Progenitor cell of endocrine pancreas (in vitro differentiated cells): Measurements from ENCODE around the gene CA10. TPM values are rescaled to one million over a fixed set of nuclear protein-coding genes. Genes with fewer than 3 reads are reported as not detected.

Experiments
- DNase-seq: peaks from one replicate; pipeline ENCODE4 v3.0.0; 2021; ENCODE audit warnings: low spot score; ENCODE audit not compliant: unreplicated experiment
- H3K27ac Mint-ChIP-seq: 2 replicates; pipeline ENCODE4 v1.8.0; 2021; ENCODE audit warnings: mild to moderate bottlenecking, moderate library complexity, mixed read lengths
- H3K27me3 Mint-ChIP-seq: 2 replicates; pipeline ENCODE4 v1.8.0; 2021; ENCODE audit warnings: mixed read lengths
- H3K36me3 Mint-ChIP-seq: 2 replicates; pipeline ENCODE4 v1.8.0; 2022; ENCODE audit warnings: mixed read lengths; ENCODE audit not compliant: insufficient read depth
- H3K4me1 Mint-ChIP-seq: 2 replicates; pipeline ENCODE4 v1.8.0; 2021; ENCODE audit warnings: low read depth, mixed read lengths
- H3K4me3 Mint-ChIP-seq: 2 replicates; pipeline ENCODE4 v1.8.0; 2021; ENCODE audit warnings: low read depth, mild to moderate bottlenecking, moderate library complexity, mixed read lengths
- H3K9me3 Mint-ChIP-seq: 2 replicates; pipeline ENCODE4 v1.8.0; 2021; ENCODE audit warnings: low read depth, mixed read lengths
- total RNA-seq: library from RNA; stranded (reverse); gene quantifications from 2 replicates; pipeline ENCODE4 v1.2.1, GENCODE V29; 2021
- TF ChIP-seq, protein P1 (sequence below): fragments of 200-600 bp; sonication (generic); IDR thresholded peaks from one replicate; pipeline ENCODE4 v1.5.0; 2021; ENCODE audit warnings: antibody characterized with exemption, mild to moderate bottlenecking; ENCODE audit not compliant: unreplicated experiment

CA10 gene
- total RNA-seq, 1 donor from 2014 or later: 0.53 TPM

DNA sequence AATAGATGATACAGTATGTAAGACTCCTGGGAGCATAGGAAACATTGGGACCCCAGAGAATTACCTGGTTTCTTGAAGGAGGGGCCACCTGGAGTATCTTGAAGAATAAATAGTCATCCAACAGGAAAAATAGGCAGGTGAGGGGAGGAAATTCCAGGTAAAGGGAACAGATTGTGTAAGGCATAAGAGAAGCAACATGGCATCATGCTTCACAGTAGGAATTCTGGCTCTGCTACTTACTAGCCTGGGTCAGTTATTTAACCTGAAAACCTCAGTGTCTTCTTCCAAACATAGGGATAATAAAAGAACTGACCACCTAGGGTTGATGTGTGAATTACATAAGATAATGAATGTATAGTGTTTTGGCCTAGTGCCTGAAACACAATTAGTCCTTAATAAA is 122.1 kb downstream of the CA10 start:
- Mint-ChIP-seq H3K4me3 (no peak overlapping the region), H3K27ac (no peak overlapping the region), H3K27me3 (no peaks in the 10 kb centered on the region), H3K36me3 (no peaks in the 10 kb centered on the region), H3K9me3 (no peaks in the 10 kb centered on the region), H3K4me1 (no peaks in the 10 kb centered on the region)
- TF ChIP-seq, protein P1, sequence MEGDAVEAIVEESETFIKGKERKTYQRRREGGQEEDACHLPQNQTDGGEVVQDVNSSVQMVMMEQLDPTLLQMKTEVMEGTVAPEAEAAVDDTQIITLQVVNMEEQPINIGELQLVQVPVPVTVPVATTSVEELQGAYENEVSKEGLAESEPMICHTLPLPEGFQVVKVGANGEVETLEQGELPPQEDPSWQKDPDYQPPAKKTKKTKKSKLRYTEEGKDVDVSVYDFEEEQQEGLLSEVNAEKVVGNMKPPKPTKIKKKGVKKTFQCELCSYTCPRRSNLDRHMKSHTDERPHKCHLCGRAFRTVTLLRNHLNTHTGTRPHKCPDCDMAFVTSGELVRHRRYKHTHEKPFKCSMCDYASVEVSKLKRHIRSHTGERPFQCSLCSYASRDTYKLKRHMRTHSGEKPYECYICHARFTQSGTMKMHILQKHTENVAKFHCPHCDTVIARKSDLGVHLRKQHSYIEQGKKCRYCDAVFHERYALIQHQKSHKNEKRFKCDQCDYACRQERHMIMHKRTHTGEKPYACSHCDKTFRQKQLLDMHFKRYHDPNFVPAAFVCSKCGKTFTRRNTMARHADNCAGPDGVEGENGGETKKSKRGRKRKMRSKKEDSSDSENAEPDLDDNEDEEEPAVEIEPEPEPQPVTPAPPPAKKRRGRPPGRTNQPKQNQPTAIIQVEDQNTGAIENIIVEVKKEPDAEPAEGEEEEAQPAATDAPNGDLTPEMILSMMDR: no peak
- no peak for DNase-seq

DNA sequence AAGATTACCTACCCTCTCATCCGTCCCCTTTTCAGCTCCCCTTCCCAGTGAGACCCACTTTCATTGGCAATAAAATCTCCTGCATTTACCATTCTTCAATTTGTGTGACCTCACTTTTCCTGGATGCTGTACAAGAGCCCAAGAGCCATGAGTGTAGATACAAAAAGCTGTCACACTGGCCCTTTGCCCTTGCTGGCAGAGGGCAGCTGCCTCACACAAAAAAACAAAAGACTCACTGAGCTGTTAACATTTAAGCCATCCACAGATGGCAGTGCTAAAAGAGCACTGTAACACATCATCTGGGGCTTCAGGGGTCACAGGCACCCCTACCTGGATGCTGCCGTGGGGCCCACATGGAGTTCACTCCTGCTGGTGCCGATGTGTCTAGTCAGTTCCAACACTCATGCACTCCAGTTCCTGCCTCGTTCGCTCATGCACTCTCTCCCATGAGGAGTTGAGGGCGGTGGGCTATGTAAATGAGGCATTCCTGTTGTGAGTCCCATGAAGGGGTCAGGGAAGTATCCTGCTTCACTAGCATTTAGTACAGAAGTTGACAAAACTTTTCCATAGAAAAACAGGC is 123.1 kb downstream of the CA10 start:
- Mint-ChIP-seq H3K36me3 (no peaks in the 10 kb centered on the region), H3K4me1 (no peaks in the 10 kb centered on the region), H3K27ac (no peak overlapping the region), H3K4me3 (no peak overlapping the region), H3K9me3 (no peaks in the 10 kb centered on the region), H3K27me3 (no peaks in the 10 kb centered on the region)
- TF ChIP-seq, protein P1: no peak
- DNase-seq: no peak

DNA sequence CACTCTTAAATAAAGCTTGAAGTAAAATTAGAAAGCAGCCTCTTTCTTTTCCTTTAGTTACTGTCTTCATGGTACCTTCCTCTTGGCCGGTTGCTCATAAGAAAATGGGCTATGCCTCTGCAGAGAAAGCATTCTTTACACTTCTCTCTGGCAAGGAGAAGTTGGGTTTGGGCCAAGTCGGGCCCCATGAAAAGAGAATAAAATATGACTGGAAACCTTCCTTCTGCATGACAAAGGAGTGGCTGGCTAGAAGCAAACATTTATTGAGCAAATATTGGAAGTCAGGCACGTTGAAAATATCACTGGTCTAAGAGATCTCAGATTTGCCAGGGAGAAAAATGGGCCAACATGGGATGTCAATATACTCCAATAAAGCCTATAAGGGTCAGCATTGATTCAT is 126.1 kb downstream of the CA10 start:
- Mint-ChIP-seq H3K4me1 (no peaks in the 10 kb centered on the region), H3K9me3 (no peaks in the 10 kb centered on the region), H3K27ac (no peak overlapping the region), H3K27me3 (no peaks in the 10 kb centered on the region), H3K36me3 (no peaks in the 10 kb centered on the region), H3K4me3 (no peak overlapping the region)
- no peak for DNase-seq
- TF ChIP-seq, protein P1: no peak

DNA sequence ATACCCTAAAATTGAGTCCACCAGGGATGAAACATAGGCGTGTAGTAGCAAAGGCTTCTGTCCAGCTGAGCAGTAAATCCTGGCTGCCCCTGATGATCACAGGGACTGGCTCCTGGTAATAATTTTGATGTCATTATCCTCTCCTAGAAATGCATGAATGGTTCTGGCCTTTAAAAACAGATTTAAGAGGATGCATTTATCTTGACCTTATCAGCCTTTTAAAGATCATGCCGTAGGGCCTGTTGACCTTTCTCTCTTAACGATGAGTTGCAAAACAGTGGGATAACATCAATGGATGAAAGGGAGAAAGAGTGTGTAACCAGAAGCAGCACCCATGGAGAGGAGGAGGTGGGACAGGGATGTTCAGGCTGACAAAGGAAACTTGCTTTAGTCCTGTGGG is 128.5 kb downstream of the CA10 start:
- DNase-seq: no peak
- TF ChIP-seq, protein P1: no peak
- no peaks in the 10 kb centered on the region for H3K27me3 Mint-ChIP-seq
- no peak overlapping the region for H3K4me3 Mint-ChIP-seq
- H3K27ac Mint-ChIP-seq: no peak overlapping the region
- peaks cover 3% of the 10 kb centered on the region for H3K4me1 Mint-ChIP-seq
- H3K36me3 Mint-ChIP-seq: no peaks in the 10 kb centered on the region
- no peaks in the 10 kb centered on the region for H3K9me3 Mint-ChIP-seq

DNA sequence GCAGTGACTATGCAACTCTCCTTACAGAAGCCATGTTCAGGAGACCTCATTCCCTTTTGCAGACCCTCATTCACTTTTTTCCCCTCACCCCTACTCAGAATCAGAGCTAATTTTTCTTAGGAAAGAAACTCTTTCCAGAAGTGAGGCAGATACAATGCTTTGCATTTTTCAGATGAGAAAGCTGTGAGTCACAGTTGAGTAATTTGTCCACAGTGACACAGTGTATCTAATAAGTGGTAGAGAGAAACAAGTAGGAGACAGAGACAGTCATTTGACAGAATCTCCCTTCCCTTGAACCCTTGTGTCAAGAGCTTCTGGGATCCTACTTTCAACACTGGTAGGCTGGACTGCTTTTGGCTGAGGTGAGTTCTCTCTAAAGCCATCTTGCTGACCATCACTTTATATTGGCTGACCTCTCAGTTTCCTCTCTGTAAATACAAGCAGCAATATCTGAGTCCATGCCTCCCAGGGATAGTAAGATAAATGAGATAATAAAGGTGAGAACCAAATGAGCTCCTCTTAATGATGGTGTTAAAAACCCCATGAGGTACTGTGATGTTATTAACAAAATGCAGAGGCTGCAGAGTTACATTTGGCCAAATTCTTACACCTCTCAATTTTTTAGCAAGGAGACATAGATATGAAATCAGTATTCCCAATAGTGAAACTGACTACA is 130.8 kb downstream of the CA10 start:
- H3K27ac Mint-ChIP-seq: no peak overlapping the region
- no peaks in the 10 kb centered on the region for H3K9me3 Mint-ChIP-seq
- no peak overlapping the region for H3K4me3 Mint-ChIP-seq
- DNase-seq: no peak
- H3K4me1 Mint-ChIP-seq: peaks cover 13% of the 10 kb centered on the region
- TF ChIP-seq, protein P1: no peak
- no peaks in the 10 kb centered on the region for H3K27me3 Mint-ChIP-seq
- H3K36me3 Mint-ChIP-seq: no peaks in the 10 kb centered on the region
